Measurements from ENCODE around the gene BAIAP2L1. TPM values are rescaled to one million over a fixed set of nuclear protein-coding genes. Genes with fewer than 3 reads are reported as not detected.

The BAIAP2L1 gene
- total and polyA plus RNA-seq, 4 donors, result 0.23 to 5.4 (median 2.7) TPM

DNA sequence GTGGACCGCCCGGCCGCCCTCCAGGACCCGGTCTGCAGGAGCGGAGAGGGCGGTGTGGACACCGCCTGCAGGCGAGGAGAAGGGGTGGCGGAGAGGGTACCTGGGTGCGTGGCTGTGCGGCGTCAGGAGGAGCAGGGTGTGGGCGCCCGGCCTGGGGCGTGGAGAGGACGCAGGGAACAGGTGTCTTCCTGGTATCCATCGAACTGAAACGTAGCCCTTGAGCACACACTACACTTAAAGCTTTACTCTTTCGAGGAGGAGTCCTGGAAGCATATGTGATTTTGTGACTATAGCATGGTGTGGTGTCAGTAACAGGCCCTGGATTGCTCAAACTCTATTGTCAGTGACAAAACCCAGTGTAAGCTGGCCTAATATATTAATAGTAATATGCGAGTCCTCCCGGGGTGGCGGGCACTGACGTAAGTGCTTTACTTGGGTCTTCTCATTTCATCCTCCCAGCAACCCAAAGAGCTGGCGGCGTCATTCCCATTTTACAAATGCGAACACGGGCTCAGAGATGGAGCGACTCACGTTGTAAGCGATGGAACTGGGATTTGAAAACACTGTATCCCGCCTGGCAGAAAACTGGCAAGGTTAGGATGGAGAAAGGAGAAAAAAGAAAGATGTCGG lies 148.3 kb downstream of the BAIAP2L1 start:
- intact Hi-C loops (cut with DNase I), result loop anchor here (2.0 to 10.0 kb wide), 2 partner anchors 32 to 592 kb away; no protein-coding TSS in a partner anchor
- DNase-seq (no peak), ATAC-seq (ENCODE audit: low FRiP score) (peak; percentile 2)
- 20% methylated on average over 31 to 32 of the region's 32 CpGs for WGBS, 2 donors
- H3K4me3 ChIP-seq (ENCODE audit: low read length in 2 of 2), result peak overlapping the region; percentile 75 to 80
- no peaks in the 10 kb centered on the region for H3K27me3 ChIP-seq (ENCODE audit: control insufficient read depth in 1 of 2, insufficient read depth in 2 of 2, low read length in 1 of 2)
- no peaks in the 10 kb centered on the region for H3K36me3 ChIP-seq (ENCODE audit: control insufficient read depth in 1 of 2, insufficient read depth in 2 of 2, low read length in 1 of 2)
- H3K9me3 ChIP-seq (ENCODE audit: control insufficient read depth, low read length), result no peaks in the 10 kb centered on the region
- H3K4me1 ChIP-seq (ENCODE audit: control insufficient read depth in 1 of 2, insufficient read depth in 2 of 2, low read length in 2 of 2), result no peaks in the 10 kb centered on the region
- H3K27ac ChIP-seq (ENCODE audit: low read depth in 1 of 2, low read length in 2 of 2), result peak overlapping the region in 1 of 2 donors; percentile 39

DNA sequence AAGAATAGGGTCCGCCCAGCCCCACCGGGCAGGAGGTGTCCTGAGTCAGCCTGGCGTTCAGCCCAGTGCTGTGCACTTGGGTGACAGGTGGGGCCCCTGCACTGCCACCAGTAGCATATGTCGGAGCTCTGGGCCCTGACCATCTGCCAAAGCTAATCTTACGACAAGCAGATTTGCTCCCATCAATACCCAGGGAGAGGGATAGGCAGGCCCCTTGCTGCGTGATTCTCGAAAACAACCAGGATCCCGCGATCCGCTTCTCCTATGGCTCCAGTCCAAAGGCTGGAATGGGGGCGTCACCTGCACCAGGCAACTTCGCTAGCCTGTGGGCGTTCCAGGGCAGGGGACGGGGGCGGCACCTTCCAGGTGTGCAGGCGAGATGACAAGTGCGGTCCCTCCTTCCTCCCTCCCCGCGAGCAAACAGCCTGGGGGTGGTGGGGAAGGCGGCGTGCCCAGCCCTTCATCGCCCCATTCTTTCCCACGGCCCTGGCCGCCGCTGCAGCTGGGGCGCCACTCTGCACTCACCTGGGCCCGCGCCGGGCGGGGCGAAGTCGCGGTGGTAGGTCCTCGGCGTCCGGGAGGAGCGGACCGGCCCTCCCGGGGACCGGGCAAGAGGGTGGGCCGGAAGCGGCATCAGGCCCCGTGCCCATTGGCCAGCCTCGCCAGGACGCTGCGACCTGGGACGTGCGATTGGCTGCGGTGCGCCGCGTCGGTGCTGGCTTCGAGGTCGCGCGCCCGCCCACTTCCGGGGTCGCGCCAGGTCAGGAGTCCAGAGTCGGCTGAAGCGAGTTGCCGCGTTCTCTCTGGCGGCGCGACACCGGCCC lies 149.1 kb downstream of the BAIAP2L1 start, which contains the start of gene TECPR1:
Gene TECPR1, minus strand, starts transcription at position 632 of the 824 bp plus-strand sequence. CDS start 6,086 bp downstream, outside the sequence.
- no peaks in the 10 kb centered on the region for H3K9me3 ChIP-seq (ENCODE audit: control insufficient read depth, low read length)
- 0 to 1% methylated on average over 55 to 69 of the region's 69 CpGs for WGBS, 2 donors
- intact Hi-C loops (cut with DNase I), result loop anchor here (2.0 to 10.0 kb wide), 2 partner anchors 33 to 593 kb away; no protein-coding TSS in a partner anchor
- H3K4me1 ChIP-seq (ENCODE audit: control insufficient read depth in 1 of 2, insufficient read depth in 2 of 2, low read length in 2 of 2), result no peaks in the 10 kb centered on the region
- ATAC-seq (ENCODE audit: low FRiP score) (peak; percentile 99), DNase-seq (peak; percentile 97 to 98)
- peak within 1 kb of the TSS in 1 of 2 donors; percentile 39 for H3K27ac ChIP-seq (ENCODE audit: low read depth in 1 of 2, low read length in 2 of 2)
- H3K36me3 ChIP-seq (ENCODE audit: control insufficient read depth in 1 of 2, insufficient read depth in 2 of 2, low read length in 1 of 2), result no peaks in the 10 kb centered on the region
- H3K27me3 ChIP-seq (ENCODE audit: control insufficient read depth in 1 of 2, insufficient read depth in 2 of 2, low read length in 1 of 2), result no peaks in the 10 kb centered on the region
- peak within 1 kb of the TSS; percentile 75 to 80 for H3K4me3 ChIP-seq (ENCODE audit: low read length in 2 of 2)

DNA sequence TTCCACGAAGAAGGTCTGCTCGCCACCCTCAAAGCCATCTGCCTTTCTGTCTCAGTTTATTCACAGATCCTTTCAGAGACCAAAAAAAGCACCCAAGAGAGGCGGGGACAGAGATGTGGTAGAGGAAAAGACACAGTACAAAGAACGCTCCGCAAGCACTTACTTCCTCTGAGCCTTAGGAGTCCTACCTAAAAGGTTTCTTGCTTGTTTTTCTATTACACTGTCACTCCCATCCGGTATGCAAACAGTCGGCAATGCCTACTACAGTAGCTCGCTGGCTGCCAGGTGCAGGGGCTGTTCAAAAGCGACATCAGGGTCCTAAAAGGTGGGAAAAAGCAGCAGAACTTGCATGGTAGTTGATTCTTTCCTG lies 149.7 kb downstream of the BAIAP2L1 start:
- H3K27me3 ChIP-seq (ENCODE audit: control insufficient read depth in 1 of 2, insufficient read depth in 2 of 2, low read length in 1 of 2), result no peaks in the 10 kb centered on the region
- WGBS, 2 donors, result 43% methylated on average over 9 of the region's 9 CpGs
- no peaks in the 10 kb centered on the region for H3K9me3 ChIP-seq (ENCODE audit: control insufficient read depth, low read length)
- no peaks in the 10 kb centered on the region for H3K4me1 ChIP-seq (ENCODE audit: control insufficient read depth in 1 of 2, insufficient read depth in 2 of 2, low read length in 2 of 2)
- H3K4me3 ChIP-seq (ENCODE audit: low read length in 2 of 2), result peak overlapping the region in 1 of 2 donors; percentile 75
- no peak for DNase-seq
- ATAC-seq (ENCODE audit: low FRiP score), result no peak
- intact Hi-C loops (cut with DNase I), result loop anchor here in 1 of 2 donors (10.0 kb wide), 1 partner anchor 594 kb away; no protein-coding TSS in a partner anchor
- H3K27ac ChIP-seq (ENCODE audit: low read depth in 1 of 2, low read length in 2 of 2), result no peak overlapping the region
- H3K36me3 ChIP-seq (ENCODE audit: control insufficient read depth in 1 of 2, insufficient read depth in 2 of 2, low read length in 1 of 2), result no peaks in the 10 kb centered on the region

DNA sequence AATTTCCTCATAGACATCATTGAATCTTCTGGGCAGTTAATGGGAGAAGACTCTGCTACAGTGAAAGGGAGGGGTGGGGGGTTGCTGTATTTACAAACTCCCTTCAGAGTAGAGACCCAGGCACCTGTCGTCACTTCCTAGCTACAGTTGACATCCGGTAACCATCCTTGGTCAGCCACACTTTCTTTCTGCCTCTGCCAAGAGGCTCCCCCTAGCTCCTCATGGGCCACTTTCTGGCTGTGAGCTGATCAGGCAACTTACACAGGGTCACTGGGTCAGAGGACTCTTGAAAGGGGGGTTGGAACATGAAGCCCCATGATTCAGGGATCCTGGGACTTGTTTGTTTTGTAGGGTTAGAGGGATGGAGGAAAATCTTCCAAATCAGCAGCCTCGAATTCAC lies 150.1 kb downstream of the BAIAP2L1 start:
- Histone ChIP-seq H3K9me3 (ENCODE audit: control insufficient read depth, low read length) (no peaks in the 10 kb centered on the region), H3K27me3 (ENCODE audit: control insufficient read depth in 1 of 2, insufficient read depth in 2 of 2, low read length in 1 of 2) (no peaks in the 10 kb centered on the region), H3K27ac (ENCODE audit: low read depth in 1 of 2, low read length in 2 of 2) (no peak overlapping the region), H3K36me3 (ENCODE audit: control insufficient read depth in 1 of 2, insufficient read depth in 2 of 2, low read length in 1 of 2) (peaks cover 0 to 2% of the 10 kb centered on the region in 2 donors), H3K4me3 (ENCODE audit: low read length in 2 of 2) (no peak overlapping the region), H3K4me1 (ENCODE audit: control insufficient read depth in 1 of 2, insufficient read depth in 2 of 2, low read length in 2 of 2) (no peaks in the 10 kb centered on the region)
- ATAC-seq (ENCODE audit: low FRiP score) (no peak), DNase-seq (no peak)
- WGBS, 2 donors, result 85% methylated on average over 3 of the region's 3 CpGs
- intact Hi-C loops (cut with DNase I), result loop anchor here in 1 of 2 donors (10.0 kb wide), 1 partner anchor 594 kb away; no protein-coding TSS in a partner anchor

DNA sequence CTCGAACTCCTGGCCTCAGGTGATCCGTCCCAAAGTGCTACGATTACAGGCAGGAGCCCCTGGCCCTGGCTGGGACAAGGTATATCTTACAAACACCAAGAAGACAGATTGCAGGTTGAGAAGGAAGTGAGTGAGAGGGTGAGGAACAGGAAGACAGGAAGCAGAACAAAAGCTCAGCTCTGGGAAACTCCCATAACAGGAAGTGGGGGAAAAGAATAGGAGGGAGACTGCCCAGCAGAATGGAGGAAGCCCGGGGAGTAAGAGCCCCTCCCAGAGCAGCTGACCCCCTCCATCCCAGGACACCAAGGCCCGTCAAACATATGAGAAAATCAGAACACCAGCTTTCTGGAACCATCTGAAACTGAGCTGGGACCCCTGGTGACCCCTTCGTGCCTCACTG lies 151.8 kb downstream of the BAIAP2L1 start:
- Histone ChIP-seq H3K27ac (ENCODE audit: low read depth in 1 of 2, low read length in 2 of 2) (no peak overlapping the region), H3K27me3 (ENCODE audit: control insufficient read depth in 1 of 2, insufficient read depth in 2 of 2, low read length in 1 of 2) (no peaks in the 10 kb centered on the region), H3K36me3 (ENCODE audit: control insufficient read depth in 1 of 2, insufficient read depth in 2 of 2, low read length in 1 of 2) (peaks cover 0 to 2% of the 10 kb centered on the region in 2 donors), H3K4me1 (ENCODE audit: control insufficient read depth in 1 of 2, insufficient read depth in 2 of 2, low read length in 2 of 2) (no peaks in the 10 kb centered on the region), H3K9me3 (ENCODE audit: control insufficient read depth, low read length) (no peaks in the 10 kb centered on the region), H3K4me3 (ENCODE audit: low read length in 2 of 2) (no peak overlapping the region)
- DNase-seq (no peak), ATAC-seq (ENCODE audit: low FRiP score) (no peak)
- intact Hi-C loops (cut with DNase I), result loop anchor here in 1 of 2 donors (10.0 kb wide), 1 partner anchor 54 kb away; no protein-coding TSS in a partner anchor
- WGBS, 2 donors, result 89 to 93% methylated on average over 6 of the region's 6 CpGs

DNA sequence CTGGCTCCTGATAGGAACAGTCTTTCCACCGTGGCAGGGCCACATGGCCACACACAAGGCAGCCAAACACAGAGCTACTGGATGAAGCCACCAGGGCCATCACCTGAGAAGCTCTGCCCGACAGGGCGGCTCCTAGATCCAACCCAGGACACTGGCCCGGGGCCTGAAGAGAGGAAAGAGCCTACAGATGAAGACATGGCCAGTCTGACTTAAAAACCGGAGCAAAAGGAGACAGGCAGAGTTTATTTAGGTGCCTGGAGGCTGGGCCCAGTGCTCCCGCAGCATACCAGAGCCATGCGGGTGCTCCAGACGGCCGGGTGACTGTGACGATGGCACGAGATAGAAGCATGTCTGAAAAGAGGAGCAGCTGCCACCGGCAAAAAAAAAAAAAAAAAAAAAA lies 152.7 kb downstream of the BAIAP2L1 start:
- ATAC-seq (ENCODE audit: low FRiP score), result no peak
- H3K27me3 ChIP-seq (ENCODE audit: control insufficient read depth in 1 of 2, insufficient read depth in 2 of 2, low read length in 1 of 2), result no peaks in the 10 kb centered on the region
- no peak for DNase-seq
- 94 to 96% methylated on average over 12 of the region's 12 CpGs for WGBS, 2 donors
- H3K36me3 ChIP-seq (ENCODE audit: control insufficient read depth in 1 of 2, insufficient read depth in 2 of 2, low read length in 1 of 2), result peaks cover 0 to 5% of the 10 kb centered on the region in 2 donors
- H3K4me3 ChIP-seq (ENCODE audit: low read length in 2 of 2), result no peak overlapping the region
- intact Hi-C loops (cut with DNase I), result loop anchor here in 1 of 2 donors (10.0 kb wide), 1 partner anchor 53 kb away; no protein-coding TSS in a partner anchor
- no peaks in the 10 kb centered on the region for H3K9me3 ChIP-seq (ENCODE audit: control insufficient read depth, low read length)
- no peaks in the 10 kb centered on the region for H3K4me1 ChIP-seq (ENCODE audit: control insufficient read depth in 1 of 2, insufficient read depth in 2 of 2, low read length in 2 of 2)
- H3K27ac ChIP-seq (ENCODE audit: low read depth in 1 of 2, low read length in 2 of 2), result no peak overlapping the region

DNA sequence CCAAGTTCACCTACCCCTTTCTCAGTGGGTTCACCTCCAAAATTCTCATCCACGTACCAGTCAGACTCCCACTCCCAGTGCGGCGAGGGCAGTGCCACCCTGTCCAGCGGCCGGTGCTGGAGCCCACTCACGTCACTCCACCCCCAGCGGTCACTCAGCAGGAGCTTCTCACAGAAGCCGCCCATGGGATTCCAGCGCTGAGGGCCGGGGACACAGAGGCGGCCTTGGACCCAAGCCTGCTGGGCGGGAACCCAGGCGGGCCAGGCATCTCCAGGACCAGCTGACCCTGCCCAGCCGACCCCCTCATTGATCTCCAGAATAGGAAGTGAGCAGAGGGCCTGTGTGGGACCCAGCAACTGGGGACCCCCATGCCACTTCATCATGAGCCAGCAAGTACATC lies 156.0 kb downstream of the BAIAP2L1 start:
- H3K36me3 ChIP-seq (ENCODE audit: control insufficient read depth in 1 of 2, insufficient read depth in 2 of 2, low read length in 1 of 2), result peaks cover 0 to 5% of the 10 kb centered on the region in 2 donors
- intact Hi-C loops (cut with DNase I), result loop anchor here in 1 of 2 donors (10.0 kb wide), 1 partner anchor 50 kb away; no protein-coding TSS in a partner anchor
- H3K27ac ChIP-seq (ENCODE audit: low read depth in 1 of 2, low read length in 2 of 2), result no peak overlapping the region
- ATAC-seq (ENCODE audit: low FRiP score) (no peak), DNase-seq (peak in 1 of 2 donors; percentile 70)
- WGBS, 2 donors, result 94 to 95% methylated on average over 14 of the region's 14 CpGs
- H3K9me3 ChIP-seq (ENCODE audit: control insufficient read depth, low read length), result no peaks in the 10 kb centered on the region
- H3K4me1 ChIP-seq (ENCODE audit: control insufficient read depth in 1 of 2, insufficient read depth in 2 of 2, low read length in 2 of 2), result no peaks in the 10 kb centered on the region
- H3K4me3 ChIP-seq (ENCODE audit: low read length in 2 of 2), result no peak overlapping the region
- H3K27me3 ChIP-seq (ENCODE audit: control insufficient read depth in 1 of 2, insufficient read depth in 2 of 2, low read length in 1 of 2), result no peaks in the 10 kb centered on the region

DNA sequence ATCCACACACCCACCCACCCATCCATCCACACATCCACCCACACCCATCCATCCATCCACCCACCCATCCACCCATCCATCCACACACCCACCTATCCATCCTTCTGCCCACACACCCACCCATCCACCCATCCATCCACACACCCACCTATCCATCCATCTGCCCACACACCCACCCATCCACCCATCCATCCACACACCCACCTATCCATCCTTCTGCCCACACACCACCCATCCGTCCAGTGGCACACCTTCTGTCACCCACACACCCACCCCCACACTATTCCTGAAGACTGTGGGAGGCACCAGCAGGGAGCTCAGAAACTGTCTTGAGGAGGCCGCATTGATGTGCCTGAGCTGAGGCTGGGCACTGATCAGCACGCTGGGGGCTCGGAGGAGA lies 158.0 kb downstream of the BAIAP2L1 start:
- 81 to 94% methylated on average over 4 of the region's 4 CpGs for WGBS, 2 donors
- Histone ChIP-seq H3K27me3 (ENCODE audit: control insufficient read depth in 1 of 2, insufficient read depth in 2 of 2, low read length in 1 of 2) (no peaks in the 10 kb centered on the region), H3K4me1 (ENCODE audit: control insufficient read depth in 1 of 2, insufficient read depth in 2 of 2, low read length in 2 of 2) (no peaks in the 10 kb centered on the region), H3K4me3 (ENCODE audit: low read length in 2 of 2) (no peak overlapping the region), H3K36me3 (ENCODE audit: control insufficient read depth in 1 of 2, insufficient read depth in 2 of 2, low read length in 1 of 2) (peaks cover 0 to 5% of the 10 kb centered on the region in 2 donors), H3K9me3 (ENCODE audit: control insufficient read depth, low read length) (no peaks in the 10 kb centered on the region), H3K27ac (ENCODE audit: low read depth in 1 of 2, low read length in 2 of 2) (no peak overlapping the region)
- DNase-seq, result no peak
- ATAC-seq (ENCODE audit: low FRiP score), result no peak
- intact Hi-C loops (cut with DNase I), result loop anchor here in 1 of 2 donors (10.0 kb wide), 1 partner anchor 48 kb away; no protein-coding TSS in a partner anchor
